GM21619 (cell line): ENCODE results near the gene TMEM132A.
"Not testable (repeated sequence)": the region's sequence is repeated elsewhere in the genome, so short reads cannot be mapped to it uniquely, and the experiment has no call there.

Experiments used
- ATAC-seq: cut with Tn5 transposase; IDR thresholded peaks from one replicate; pipeline ENCODE4 v1.9.1; 2021; ENCODE audit not compliant: unreplicated experiment

TMEM132A gene

DNA sequence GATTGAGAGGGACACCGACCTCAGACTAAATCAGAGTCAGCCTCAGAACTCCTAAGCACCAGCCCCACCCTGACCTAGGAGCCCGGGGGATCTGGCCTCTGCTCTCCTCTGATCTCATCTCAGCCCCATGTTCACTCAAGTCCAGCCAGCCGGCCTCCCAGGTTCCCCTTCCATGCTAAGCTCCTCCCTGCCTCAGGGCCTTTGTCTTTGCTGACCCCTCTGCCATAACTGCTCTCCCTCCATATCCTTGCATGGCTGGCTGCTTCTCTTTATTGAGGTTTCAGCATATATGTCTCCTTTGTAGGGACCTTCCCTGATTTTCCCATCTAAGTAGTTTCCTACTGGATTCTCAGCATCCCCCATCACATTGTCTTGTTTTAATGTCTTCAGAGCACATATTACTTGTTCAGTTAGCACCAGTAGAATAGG lies 28.5 kb downstream of the TMEM132A start:
- no peak for ATAC-seq

DNA sequence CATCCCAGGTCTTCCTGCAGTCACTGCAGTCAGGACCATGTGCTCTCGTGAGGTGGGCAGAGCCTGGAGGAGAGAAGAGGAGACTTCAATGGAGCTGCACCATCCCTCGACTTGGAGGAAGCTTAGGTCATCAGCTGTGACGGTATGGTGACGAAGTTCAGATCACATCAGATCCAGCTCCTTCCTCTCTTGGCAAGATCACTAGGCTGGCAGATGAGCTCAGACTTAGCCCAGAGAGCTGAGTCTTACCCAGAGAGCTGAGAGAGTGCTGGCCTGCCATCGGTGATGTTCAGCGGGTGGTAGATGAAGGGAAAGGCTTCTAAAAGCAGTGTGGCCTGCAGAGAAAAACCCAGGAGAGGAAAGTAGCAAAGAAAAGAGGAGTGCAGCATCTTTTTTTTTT lies 29.5 kb downstream of the TMEM132A start:
- no peak for ATAC-seq

DNA sequence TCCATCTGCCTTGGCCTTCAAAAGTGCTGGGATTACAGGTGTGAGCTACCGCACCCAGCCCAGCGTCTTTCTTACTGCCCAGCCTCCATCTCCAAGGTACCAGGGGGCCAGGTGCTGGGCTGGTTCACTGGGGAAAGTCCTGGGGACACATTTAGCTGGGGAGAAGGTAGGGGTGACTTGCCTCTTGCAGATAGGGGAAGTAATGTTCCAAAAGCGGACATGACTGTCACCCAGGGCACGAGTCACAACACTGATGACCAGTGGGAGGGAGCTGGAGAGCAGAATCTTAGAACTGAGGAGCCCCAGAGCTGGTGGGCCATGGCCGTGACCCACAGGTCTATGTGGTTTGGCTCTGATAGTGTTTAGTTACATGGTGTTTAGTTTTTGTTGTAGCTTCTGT lies 30.2 kb downstream of the TMEM132A start:
- no peak for ATAC-seq

DNA sequence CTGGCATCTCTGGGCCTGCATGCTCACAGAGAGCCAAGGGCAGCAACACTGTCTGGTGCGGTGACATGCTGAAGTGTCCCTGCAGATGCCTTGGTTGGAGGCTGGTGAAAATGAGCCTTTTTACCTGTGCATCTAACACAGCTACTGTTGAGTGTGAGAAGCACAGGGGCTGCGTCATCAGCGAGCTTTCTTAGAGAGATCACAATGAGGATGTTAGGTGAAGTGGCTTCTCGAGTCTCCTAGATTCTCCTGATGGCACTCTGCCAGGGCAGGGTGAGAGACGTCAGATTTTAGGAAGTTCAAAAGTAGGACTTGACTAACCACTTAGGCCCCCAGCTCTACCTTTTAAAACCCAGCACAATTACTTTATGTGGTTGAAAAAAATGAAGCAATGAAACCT lies 31.3 kb downstream of the TMEM132A start:
- no peak for ATAC-seq

DNA sequence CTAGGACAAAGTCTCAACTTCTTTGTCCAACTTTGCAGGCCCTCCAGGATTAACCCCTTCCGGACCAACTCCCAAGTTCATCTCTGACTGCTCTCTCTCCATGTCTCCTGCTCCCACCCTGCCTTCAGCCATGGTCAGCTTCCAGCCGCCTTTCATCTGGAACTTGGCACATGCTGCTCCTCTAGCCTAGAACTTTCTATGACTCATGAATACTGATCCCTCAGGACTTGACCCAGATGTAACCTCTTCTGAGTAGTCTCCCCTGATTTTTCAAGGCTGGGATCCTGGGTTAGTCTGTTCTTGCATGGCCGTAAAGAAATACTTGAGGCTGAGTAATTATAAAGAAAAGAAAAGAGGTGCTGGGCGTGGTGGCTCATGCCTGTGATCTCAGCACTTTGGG lies 32.9 kb downstream of the TMEM132A start:
- no peak for ATAC-seq

DNA sequence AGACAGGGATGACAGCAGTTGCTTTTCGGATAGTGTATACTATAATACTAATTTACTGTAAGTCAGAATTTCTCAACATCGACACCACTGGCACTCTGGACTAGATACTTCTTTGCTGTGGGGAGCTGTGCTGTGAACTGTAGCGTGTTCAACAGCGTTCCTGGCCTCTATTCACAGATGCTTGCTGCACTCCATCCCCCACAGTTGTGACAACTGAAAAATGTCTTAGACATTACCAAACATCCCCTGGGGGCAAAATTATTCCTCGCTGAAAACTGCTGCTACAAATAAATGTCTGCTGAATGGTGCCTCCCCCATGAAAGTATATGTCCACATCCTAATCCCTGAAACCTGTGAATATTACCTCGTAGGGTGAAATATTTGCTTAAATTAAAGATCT lies 35.2 kb downstream of the TMEM132A start:
- ATAC-seq: no peak

DNA sequence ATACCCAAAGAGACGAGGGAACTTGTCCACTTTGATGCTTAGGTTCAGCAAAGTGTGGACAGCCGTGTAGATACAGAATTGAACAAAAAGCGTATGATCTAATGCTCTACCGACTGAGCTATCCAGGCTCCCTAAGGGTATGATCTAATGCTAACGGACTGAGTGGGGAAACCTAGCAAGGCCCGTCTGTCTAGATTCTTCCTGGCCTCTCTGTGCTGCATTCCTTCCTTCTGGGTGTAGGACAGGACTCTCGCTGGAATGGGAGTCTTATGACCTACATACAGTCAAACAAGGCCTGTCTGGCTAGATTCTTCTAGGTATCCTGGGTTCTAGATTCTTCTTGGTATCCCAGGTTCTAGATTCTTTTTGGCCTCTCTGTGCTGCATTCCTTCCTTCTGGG lies 36.1 kb downstream of the TMEM132A start:
- ATAC-seq: no peak

DNA sequence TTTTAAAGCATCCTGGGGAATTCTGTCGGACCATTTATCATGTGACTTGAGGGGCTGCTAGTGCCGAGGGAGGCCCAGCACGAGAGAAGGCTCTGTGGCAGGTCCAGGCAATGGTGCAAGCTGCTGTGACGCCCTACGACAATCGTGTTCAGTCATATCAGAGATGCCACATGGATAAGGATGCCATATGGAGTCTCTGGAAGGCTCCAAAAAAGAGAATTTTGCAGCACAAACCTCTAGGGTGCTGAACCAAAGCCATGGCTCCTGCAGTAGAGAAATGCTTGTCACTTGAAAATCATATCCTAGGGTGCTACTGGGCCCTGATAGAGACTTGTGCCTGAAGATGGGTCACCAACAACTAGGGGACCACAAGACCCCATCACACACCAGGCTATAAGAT lies 40.5 kb downstream of the TMEM132A start:
- ATAC-seq: no peak

DNA sequence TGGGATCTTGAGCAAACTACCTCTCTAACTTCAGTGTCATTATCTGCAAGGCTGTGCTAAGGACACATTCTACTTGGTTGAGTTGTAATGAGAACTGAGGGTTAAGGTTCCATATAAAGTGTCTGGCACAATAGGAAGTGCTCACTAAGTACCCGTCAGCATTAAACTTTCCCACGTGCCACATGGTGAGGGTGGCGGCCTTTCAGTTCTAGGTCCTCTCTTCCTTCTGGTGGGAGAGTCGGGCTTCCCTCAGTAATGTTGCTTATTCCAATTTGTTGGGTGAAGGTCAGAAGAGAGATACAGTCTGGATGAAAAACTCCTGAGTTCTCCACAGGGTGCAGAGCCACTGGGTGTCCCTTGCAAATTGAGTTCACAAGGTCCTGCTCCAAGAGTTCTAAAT lies 42.6 kb downstream of the TMEM132A start:
- no peak for ATAC-seq

DNA sequence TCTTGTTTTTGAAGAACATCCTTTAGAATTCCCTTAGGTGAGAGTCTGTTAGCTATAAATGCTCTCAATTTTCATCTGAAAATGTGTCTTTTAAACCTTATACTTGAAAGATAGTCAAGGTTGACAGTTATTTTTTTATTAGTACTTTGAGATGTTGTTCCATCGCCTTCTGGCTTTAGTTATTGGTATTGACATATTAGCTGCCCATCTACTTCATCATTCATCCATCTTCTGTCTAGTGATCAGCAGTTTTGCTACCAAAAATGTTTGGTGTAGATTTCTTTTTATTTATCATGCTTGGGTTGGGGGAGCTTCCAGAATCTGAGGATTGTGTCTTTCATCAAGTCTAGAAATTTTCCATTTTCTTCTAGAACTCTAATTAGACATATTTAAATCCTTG lies 44.0 kb downstream of the TMEM132A start:
- no peak for ATAC-seq

DNA sequence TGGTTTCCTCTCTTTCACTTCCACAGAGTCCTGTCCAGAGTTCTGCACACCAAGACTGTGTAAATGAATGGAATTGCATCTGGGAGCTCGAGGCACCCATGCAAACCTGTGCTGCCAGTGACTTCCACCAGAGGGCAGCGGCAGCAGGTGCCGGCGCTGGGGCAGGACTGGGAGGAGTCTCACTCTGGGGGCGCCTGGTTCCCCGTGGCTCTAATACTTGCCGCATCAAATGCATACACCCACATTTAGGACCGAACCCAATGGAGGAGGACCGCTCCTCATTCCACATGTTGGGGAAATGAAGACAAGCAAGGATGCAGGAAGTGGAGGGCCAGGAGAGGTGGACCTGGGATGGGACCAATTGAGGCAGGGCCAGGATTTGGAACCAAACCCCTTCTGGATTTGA lies 46.1 kb downstream of the TMEM132A start:
- no peak for ATAC-seq

DNA sequence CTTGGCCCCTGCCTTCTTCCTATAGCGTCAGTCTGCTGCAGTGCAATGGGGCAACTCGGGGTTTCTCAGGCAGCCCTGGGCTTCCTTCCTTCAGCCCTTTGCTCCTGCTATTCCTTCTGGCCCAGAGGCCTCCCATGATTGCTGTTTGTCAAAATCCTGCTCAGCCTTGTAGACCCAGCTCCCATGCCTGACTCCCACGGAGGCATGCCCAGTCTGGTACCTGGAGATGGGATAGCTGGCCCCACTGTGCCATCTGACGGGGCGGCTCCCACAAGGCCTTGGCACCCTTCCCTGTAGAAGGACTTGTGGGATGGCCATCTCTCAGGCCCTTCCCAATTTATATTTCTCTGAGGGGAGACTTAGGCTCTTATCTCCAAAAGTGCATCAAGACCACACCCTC lies 46.6 kb downstream of the TMEM132A start:
- no peak for ATAC-seq

DNA sequence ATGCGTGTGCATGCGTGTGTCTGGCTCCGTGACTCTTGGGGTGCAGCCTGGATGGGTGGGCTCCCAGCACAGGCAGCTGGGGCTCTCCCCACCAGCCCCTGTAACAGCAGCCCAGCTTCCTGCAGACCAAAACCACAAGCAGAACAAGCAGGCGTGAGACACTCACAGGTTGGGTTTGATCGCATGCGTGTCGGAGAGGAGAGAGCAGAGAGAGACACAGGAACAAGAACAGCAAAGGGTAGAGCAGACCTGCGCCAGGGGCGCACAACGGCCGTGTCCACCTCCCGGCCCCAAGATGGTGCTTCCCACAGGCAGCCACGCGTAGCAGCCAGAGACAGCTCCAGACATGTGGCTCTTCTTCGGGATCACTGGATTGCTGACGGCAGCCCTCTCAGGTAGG lies 47.3 kb downstream of the TMEM132A start, which contains the start of gene CD6:
TSS of gene CD6 (plus strand) at position 161 of the 400 bp plus-strand sequence. CDS start at position 347, 186 bp downstream.
- ATAC-seq: no peak

DNA sequence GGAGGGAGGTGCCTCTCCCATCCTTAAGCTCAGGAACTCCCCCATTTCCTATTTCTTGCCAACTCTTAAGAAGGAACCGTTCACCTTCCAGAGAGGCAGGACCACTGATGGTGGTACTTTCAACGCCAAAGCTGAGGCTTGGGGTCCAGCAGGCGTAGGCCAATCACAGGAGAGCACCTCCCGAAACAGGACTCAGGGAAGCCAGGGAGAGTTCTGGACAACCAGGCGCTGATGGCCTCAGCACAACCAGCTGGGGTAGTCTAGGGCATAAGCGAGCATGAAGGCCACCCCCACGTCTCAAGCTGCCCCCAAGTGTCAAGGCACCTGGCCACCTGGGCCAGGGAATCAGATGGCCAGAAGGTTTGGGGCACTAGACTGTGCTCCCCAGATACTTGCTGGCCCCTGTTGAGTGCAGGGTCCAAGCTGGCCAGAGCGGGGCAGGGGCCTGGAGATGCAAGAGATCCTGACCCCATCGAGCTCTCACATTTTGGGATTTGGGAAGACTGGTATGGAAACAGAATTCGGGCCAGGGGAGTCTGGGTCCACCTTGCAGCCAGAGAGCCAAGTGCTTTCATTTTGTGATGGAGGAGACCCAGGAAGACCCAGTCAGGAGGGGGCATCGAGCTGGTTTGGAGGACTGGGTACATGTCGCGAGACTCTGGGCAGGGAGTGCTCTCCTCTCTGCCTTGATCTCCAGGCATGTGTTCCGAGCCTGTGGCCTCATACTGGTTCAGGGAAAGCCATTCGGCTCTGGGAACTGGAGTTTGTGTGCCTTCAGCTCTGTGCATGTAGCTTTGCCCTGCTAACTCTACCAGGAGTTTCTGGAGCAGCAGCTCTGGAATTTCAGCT lies 48.1 kb downstream of the TMEM132A start:
- no peak for ATAC-seq

DNA sequence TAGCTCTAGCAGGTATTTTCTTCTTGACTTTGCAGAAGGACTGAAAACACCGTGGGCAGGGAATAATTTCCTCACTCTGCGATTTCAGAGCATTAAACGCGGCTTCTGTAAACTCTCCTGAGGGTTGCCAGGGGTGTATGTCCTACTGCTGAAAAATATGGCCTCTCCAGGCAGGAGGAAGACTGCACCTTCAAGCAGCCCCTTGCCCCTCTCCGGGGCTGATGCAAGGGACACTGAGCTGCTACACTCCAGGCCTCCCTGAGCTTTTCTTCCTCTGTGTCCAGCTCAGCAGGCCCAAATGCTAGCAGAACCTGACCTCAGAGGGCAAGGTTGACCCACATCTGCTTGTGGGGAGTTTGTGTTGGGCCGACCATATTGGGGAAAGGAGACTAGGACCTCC lies 49.4 kb downstream of the TMEM132A start:
- ATAC-seq: no peak

DNA sequence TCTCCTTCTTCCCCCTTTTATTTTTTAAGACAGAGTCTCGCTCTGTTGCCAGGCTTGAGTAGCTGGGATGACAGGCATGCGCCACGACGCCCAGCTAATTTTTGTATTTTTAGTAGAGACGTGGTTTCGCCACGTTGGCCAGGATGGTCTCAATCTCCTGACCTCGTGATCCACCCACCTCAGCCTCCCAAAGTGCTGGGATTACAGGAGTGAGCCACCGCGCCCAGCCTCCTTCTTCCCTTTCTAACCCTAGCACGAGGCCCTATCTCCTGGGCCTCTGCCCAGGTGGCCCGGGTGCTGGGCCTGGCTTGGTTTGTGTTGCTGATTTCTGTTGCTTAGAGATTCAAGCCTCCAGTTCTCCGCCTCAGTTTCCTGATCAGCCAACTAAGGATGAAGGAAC lies 50.1 kb downstream of the TMEM132A start:
- not testable (repeated sequence) for ATAC-seq

DNA sequence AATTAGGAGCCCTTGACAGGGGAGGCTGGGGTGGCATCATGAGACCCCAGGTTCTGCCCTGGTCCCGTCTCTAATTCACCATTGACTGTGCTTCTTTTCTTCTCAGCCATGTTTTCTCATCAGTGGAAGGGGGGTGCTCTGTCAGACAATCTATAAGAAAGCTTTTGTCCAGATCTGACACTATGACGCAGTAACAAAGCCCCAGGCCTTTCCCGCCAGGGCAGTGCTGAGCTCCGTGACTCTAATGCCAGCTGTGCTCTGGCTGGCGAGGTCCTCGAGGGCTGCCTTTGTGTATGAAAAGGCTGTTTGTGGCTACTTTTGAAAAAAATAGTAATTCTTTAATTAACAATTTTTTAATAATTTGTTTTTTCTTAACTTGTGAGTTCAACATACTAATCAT lies 50.5 kb downstream of the TMEM132A start:
- no peak for ATAC-seq

DNA sequence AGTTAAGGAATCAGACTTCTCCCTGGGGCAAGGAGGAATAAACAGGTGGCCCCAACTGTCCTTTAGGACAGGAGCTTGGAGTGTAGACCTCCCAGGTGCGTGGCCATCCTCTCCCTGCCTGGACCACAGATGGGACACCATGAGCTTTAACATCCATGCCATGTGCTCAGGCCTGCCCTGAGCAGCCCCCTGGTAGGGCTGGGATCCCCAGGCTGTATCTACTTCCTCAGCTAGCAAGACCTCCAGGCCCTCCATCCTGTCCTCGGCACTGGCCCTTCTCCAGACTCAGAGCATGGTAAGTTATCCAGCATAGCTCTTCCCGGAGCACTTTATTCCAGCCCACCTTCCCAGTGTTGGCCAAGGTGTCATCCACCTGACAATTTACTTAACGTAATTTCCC lies 53.0 kb downstream of the TMEM132A start:
- no peak for ATAC-seq

DNA sequence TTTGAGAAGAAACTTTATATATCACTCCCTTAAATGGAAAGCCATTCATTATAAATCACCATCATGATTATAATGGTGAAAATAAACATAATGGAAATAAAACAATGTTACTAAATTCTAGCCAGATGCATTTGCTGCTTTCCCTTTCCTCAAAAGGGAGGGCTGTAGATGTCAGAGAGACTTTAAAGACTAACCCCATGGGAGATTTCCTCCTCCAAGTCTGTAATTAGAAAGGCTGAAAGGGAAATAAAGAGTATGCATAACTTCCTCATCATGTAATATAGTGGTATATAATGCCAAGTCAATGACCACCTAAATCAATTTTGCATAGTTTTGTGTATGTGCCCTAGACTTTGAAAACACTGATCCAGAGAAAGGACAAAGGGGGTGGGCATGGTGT lies 53.6 kb downstream of the TMEM132A start:
- no peak for ATAC-seq

DNA sequence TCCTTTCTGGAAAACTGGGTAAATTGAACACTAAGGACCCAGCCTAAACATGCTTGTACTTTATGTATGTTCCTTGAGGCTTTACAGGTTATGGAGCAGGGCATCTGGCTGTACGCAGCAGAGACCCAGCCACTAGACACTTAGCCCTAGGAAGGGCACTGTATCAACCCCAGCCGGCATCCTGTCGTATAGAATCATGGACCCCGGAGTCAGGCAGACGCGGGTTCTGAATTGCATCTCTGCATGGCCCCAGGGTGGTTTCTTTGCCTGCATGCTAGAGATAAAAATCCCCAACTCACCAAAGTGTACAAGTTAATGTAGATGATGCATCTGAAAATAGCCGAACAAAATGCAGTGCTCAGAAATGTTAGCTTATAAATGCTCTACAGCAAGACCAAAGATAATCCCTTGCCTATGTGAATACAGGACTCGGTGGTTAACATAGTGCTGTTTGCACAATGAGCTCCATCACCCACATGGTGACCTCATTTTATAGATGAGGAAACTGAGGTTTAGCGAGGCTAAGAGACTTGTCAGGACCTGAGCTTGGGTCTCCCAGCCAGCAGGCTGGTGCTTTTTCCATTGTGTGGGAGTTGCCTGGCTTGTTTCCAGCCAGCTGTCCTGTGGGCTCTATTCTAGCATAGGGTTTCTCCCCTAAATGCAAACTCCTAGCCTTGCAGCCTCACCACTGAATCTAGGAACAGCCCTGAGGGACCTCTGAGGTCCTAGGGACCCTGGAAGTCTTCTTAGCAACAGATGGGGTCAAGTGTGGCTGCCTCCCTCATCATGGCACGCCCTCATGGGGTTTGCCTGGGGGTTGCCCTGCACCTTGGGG lies 54.5 kb downstream of the TMEM132A start:
- ATAC-seq: no peak

DNA sequence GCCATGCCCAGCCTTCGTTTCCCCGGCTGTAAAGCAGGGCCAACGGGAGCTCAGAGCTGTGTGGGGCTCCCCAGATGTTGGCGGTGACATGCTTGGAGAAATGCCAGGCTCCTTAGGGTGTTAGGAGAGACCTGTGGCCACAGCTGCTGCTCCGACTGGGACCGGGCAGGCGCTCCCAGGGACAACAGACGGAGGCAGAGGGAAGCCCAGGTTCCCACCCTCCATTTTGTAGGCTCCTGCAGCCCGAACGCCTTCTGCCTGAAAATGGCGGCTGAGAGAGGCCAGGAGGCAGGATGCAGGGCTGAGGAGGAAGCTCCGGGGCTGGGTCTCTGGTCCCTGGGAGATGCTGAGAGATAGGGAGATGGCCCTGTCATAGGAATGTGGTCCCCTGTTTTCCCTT lies 57.3 kb downstream of the TMEM132A start:
- no peak for ATAC-seq

DNA sequence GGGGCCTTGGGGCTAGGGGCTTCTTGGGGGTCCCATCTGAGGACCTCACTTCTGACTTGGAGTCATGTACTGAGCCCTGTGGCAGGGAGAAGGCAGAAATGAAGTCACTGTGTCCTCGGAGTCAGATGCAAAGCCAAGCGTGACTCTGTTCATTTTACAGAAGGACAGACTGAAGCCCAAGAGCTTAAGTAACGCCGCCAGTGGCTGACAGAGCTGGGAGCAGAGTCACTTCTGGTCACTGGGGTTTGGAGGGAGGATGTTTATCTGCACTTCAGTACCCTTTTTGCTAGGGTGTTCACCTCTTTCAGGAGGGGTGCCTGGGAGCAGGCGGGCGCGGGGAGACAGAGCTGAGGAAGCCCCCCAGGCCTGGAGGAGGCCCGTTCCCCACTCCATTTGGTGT lies 57.9 kb downstream of the TMEM132A start:
- no peak for ATAC-seq
